HepG2 (cell line): Measurements from ENCODE around the gene ATP11A. TPM values are rescaled to one million over a fixed set of nuclear protein-coding genes. Genes with fewer than 3 reads are reported as not detected.
A peak's percentile ranks its signal among the peaks of the same experiment; 100 is the strongest.

Experiments
- CC2D1A ChIP-seq: sonication (generic); formaldehyde crosslinking; IDR thresholded peaks from 2 replicates; pipeline ENCODE4 v1.8.1; 2023; ENCODE audit warnings: mild to moderate bottlenecking, missing genetic modification reagents
- ETV5 ChIP-seq: IDR thresholded peaks from 2 replicates; pipeline ENCODE4 v1.6.1; 2018; ENCODE audit warnings: missing biosample characterization, missing genetic modification reagents, inconsistent platforms, borderline replicate concordance
- FLYWCH1 ChIP-seq: sonication (generic); formaldehyde crosslinking; IDR thresholded peaks from 2 replicates; pipeline ENCODE4 v1.8.1; 2023; ENCODE audit warnings: mild to moderate bottlenecking, missing genetic modification reagents
- FOSL2 ChIP-seq: sonication (generic); formaldehyde crosslinking; IDR thresholded peaks from 2 replicates; pipeline ENCODE4 v1.4.0; 2020; ENCODE audit warnings: missing genetic modification reagents
- GABPB1 ChIP-seq: IDR thresholded peaks from 2 replicates; pipeline ENCODE4 v1.6.1; 2016; ENCODE audit warnings: mild to moderate bottlenecking, missing genetic modification reagents, moderate library complexity, missing compliant biosample characterization
- HMG20B ChIP-seq: conservative IDR thresholded peaks from 2 replicates; pipeline ENCODE4 v1.6.1; 2016; ENCODE audit warnings: missing genetic modification reagents, missing compliant biosample characterization
- HNF1B ChIP-seq: sonication (generic); formaldehyde crosslinking; IDR thresholded peaks from 2 replicates; pipeline ENCODE4 v1.5.1; 2020; ENCODE audit warnings: mild to moderate bottlenecking, moderate library complexity, missing genetic modification reagents
- KDM3A ChIP-seq: IDR thresholded peaks from 2 replicates; pipeline ENCODE4 v1.6.1; 2018; ENCODE audit warnings: low read depth, missing compliant biosample characterization
- KLF16 ChIP-seq, 2 experiments: sonication (generic) in 1 of 2; formaldehyde crosslinking in 1 of 2; IDR thresholded peaks; 2 replicates each; pipeline versions ENCODE4 v1.6.1 to v1.8.0; 2016 to 2023; ENCODE audit warnings: missing genetic modification reagents in 2 of 2, missing compliant biosample characterization in 1 of 2
- MTA3 ChIP-seq: sonication (generic); formaldehyde crosslinking; IDR thresholded peaks from 2 replicates; pipeline ENCODE4 v1.4.0; 2020; ENCODE audit warnings: missing genetic modification reagents
- RARG ChIP-seq: sonication (generic); formaldehyde crosslinking; IDR thresholded peaks from 2 replicates; pipeline ENCODE4 v1.4.0; 2020; ENCODE audit warnings: low read depth, mild to moderate bottlenecking, missing genetic modification reagents
- SMC3 ChIP-seq: IDR thresholded peaks from 2 replicates; pipeline ENCODE4 v1.6.1; 2011; ENCODE audit warnings: low read length, improper control_type of control experiment
- SOX13 ChIP-seq, 3 experiments: fragments of 450-650 bp in 1 of 3; sonication (generic) in 1 of 3; formaldehyde crosslinking in 1 of 3; IDR thresholded peaks in 2 of 3; conservative IDR thresholded peaks in 1 of 3; 2 replicates each; pipeline versions ENCODE4 v1.5.0 to v1.6.1; 2016 to 2020; ENCODE audit warnings: antibody characterized with exemption in 1 of 3, mild to moderate bottlenecking in 1 of 3, missing compliant biosample characterization in 1 of 3, missing genetic modification reagents in 1 of 3, moderate library complexity in 1 of 3
- SOX5 ChIP-seq: IDR thresholded peaks from 2 replicates; pipeline ENCODE4 v1.6.1; 2016; ENCODE audit warnings: borderline replicate concordance
- SRSF4 ChIP-seq: fragments of 200-400 bp; formaldehyde crosslinking; IDR thresholded peaks from one replicate; pipeline ENCODE4 v1.6.1; 2018; ENCODE audit warnings: mild to moderate bottlenecking, low read depth, low read length, moderate library complexity; ENCODE audit not compliant: poor library complexity, severe bottlenecking
- U2AF2 ChIP-seq: fragments of 200-400 bp; formaldehyde crosslinking; IDR thresholded peaks from 2 replicates; pipeline ENCODE4 v1.6.1; 2017; ENCODE audit warnings: low read depth, mild to moderate bottlenecking, low read length
- ZFP36 ChIP-seq: fragments of 150-350 bp; IDR thresholded peaks from 2 replicates; pipeline ENCODE4 v1.6.1; 2018; ENCODE audit warnings: borderline replicate concordance, low read length, low read depth; ENCODE audit not compliant: partially characterized antibody
- ZHX2 ChIP-seq, 2 experiments: sonication (generic) in 1 of 2; formaldehyde crosslinking in 1 of 2; IDR thresholded peaks; 2 replicates each; pipeline versions ENCODE4 v1.6.1 to v1.9.0; 2014 to 2022; ENCODE audit warnings: antibody characterized with exemption in 1 of 2, borderline replicate concordance in 1 of 2, inconsistent platforms in 1 of 2, low read depth in 1 of 2, missing genetic modification reagents in 1 of 2
- ZNF562 ChIP-seq: sonication (generic); formaldehyde crosslinking; IDR thresholded peaks from 2 replicates; pipeline ENCODE4 v1.8.0; 2022; ENCODE audit warnings: missing genetic modification reagents, borderline replicate concordance
- ZNF674 ChIP-seq: sonication (generic); formaldehyde crosslinking; IDR thresholded peaks from 2 replicates; pipeline ENCODE4 v1.5.0; 2020; ENCODE audit warnings: low read depth, mild to moderate bottlenecking, missing genetic modification reagents
- polyA plus RNA-seq, 8 experiments: library from polyadenylated mRNA; depleted of rRNA in 3 of 8; stranded (reverse) in 7 of 8; unstranded in 1 of 8; fragments of >200 nt; fragmentation: Illumina TruSeq in 4 of 8; extraction: Trizol in 4 of 8; gene quantifications; 2 replicates each; pipeline versions ENCODE4 v1.2.1 to v1.2.3, GENCODE V29; 2011 to 2016; ENCODE audit warnings: low read depth in 4 of 8, missing spikeins in 1 of 8, mixed read lengths in 1 of 8; ENCODE audit not compliant: insufficient read depth in 1 of 8
- total RNA-seq, 5 experiments: library from RNA; depleted of rRNA; stranded (reverse); fragments of >200 nt; fragmentation: Illumina TruSeq; extraction: Trizol; gene quantifications; 2 replicates each; pipeline ENCODE4 v1.2.3, GENCODE V29; 2016; ENCODE audit warnings: low read depth in 1 of 5
- TF ChIP-seq, protein P1 (sequence below): sonication (generic); formaldehyde crosslinking; IDR thresholded peaks from 2 replicates; pipeline ENCODE4 v1.8.1; 2023; ENCODE audit warnings: mild to moderate bottlenecking, inconsistent platforms, moderate library complexity, missing genetic modification reagents, borderline replicate concordance

ATP11A gene
- total and polyA plus RNA-seq, 2 of the 13 experiments (the other 11 are each of a cell fraction or from before 2014, with no cell fraction given), result 18.4 to 20.1 TPM

GRCh38 chr13:112905990-112906641 is 216.3 kb downstream of the ATP11A start (continued):
- TF ChIP-seq, protein P1, sequence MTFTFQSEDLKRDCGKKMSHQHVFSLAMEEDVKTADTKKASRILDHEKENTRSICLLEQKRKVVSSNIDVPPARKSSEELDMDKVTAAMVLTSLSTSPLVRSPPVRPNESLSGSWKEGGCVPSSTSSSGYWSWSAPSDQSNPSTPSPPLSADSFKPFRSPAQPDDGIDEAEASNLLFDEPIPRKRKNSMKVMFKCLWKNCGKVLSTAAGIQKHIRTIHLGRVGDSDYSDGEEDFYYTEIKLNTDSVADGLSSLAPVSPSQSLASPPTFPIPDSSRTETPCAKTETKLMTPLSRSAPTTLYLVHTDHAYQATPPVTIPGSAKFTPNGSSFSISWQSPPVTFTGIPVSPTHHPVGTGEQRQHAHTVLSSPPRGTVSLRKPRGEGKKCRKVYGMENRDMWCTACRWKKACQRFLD (CRISPR knock-in tag), result no peak
- peak; percentile 83 for TF ChIP-seq FOSL2 (CRISPR knock-in tag)
- TF ChIP-seq MTA3 (CRISPR knock-in tag), result no peak
- TF ChIP-seq SRSF4, result no peak
- no peak for TF ChIP-seq ZHX2 (IDR thresholded peaks at IDR 0.05; ENCODE audit: low read depth)
- no peak for TF ChIP-seq ZHX2 (CRISPR knock-in tag; IDR thresholded peaks at IDR 0.05; ENCODE audit: borderline replicate concordance)
- TF ChIP-seq SOX5 (CRISPR knock-in tag), result peak; percentile 28; the same call in 1 of the 2 replicates
- no peak for TF ChIP-seq SOX13 (IDR thresholded peaks at IDR 0.05)
- peak in 1 of 2 experiments; percentile 46; a peak in 2 of 4 replicates for TF ChIP-seq SOX13 (CRISPR knock-in tag; conservative IDR thresholded peaks at IDR 0.05 in 1 of 2, IDR thresholded peaks at IDR 0.05 in 1 of 2)
- TF ChIP-seq CC2D1A (CRISPR knock-in tag), result no peak
- TF ChIP-seq FLYWCH1, result no peak
- TF ChIP-seq GABPB1 (CRISPR knock-in tag), result no peak
- TF ChIP-seq HMG20B (CRISPR knock-in tag), result no peak
- no peak for TF ChIP-seq U2AF2
- no peak; the same call in 1 of the 2 replicates for TF ChIP-seq ETV5 (CRISPR knock-in tag)
- no peak for TF ChIP-seq RARG (CRISPR knock-in tag)
- peak; percentile 61; the same call in 1 of the 2 replicates for TF ChIP-seq HNF1B (CRISPR knock-in tag)
- TF ChIP-seq KLF16 (CRISPR knock-in tag; IDR thresholded peaks at IDR 0.05), result no peak
- TF ChIP-seq ZNF674 (CRISPR knock-in tag), result no peak
- TF ChIP-seq SMC3, result 0 out of 2 replicates have a peak, but pooled peaks have one; percentile 9
- no peak for TF ChIP-seq KDM3A (CRISPR knock-in tag)
- no peak for TF ChIP-seq ZNF562
- TF ChIP-seq ZFP36, result no peak
